Astrocyte (in vitro differentiated cells and primary cell): ENCODE results near the gene UGT1A8.

Experiments used
- EZH2 ChIP-seq: IDR thresholded peaks from 2 replicates; pipeline ENCODE4 v1.6.1; 2012; ENCODE audit warnings: mild to moderate bottlenecking, low read length, inconsistent platforms; ENCODE audit not compliant: insufficient read depth
- TF ChIP-seq, protein P1 (sequence below): IDR thresholded peaks from 2 replicates; pipeline ENCODE4 v1.5.1; 2011; ENCODE audit warnings: low read depth, mild to moderate bottlenecking, inconsistent platforms, low read length, moderate library complexity; ENCODE audit not compliant: insufficient read depth

DNA sequence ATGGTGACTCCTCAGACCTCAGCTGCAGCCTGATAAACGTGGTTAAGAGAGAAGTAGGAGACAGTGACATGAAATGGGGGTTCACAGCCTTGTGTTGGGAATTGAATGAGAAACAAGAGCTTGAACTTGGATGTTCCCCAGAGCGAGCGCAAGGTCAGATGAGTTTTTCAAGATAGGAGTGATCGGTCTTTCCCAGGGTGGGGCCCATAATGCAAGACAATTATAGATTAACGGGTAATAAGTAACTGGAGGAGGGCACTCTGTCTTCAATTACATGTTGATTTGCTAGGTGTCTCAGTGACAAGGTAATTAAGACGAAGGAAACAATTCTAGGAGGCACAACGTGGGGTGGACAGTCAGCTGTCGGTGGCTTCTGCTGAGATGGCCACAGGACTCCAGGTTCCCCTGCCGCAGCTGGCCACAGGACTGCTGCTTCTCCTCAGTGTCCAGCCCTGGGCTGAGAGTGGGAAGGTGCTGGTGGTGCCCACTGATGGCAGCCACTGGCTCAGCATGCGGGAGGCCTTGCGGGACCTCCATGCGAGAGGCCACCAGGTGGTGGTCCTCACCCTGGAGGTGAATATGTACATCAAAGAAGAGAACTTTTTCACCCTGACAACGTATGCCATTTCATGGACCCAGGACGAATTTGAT lies 95.3 kb downstream of the UGT1A8 start, which contains the start of gene UGT1A5:
- TF ChIP-seq, protein P1, sequence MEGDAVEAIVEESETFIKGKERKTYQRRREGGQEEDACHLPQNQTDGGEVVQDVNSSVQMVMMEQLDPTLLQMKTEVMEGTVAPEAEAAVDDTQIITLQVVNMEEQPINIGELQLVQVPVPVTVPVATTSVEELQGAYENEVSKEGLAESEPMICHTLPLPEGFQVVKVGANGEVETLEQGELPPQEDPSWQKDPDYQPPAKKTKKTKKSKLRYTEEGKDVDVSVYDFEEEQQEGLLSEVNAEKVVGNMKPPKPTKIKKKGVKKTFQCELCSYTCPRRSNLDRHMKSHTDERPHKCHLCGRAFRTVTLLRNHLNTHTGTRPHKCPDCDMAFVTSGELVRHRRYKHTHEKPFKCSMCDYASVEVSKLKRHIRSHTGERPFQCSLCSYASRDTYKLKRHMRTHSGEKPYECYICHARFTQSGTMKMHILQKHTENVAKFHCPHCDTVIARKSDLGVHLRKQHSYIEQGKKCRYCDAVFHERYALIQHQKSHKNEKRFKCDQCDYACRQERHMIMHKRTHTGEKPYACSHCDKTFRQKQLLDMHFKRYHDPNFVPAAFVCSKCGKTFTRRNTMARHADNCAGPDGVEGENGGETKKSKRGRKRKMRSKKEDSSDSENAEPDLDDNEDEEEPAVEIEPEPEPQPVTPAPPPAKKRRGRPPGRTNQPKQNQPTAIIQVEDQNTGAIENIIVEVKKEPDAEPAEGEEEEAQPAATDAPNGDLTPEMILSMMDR: no peak
- TF ChIP-seq EZH2: no peak
